T-helper 2 cell (primary cell): ENCODE measurements around the gene SPATA33.
"Not testable (repeated sequence)": the region's sequence is repeated elsewhere in the genome, so short reads cannot be mapped to it uniquely, and the experiment has no call there.

Experiments used
- DNase-seq, 5 experiments: peaks; one replicate each; pipeline versions ENCODE4 v3.0.0 to v3.0.0-alpha.2; 2012 to 2022

SPATA33 gene

DNA sequence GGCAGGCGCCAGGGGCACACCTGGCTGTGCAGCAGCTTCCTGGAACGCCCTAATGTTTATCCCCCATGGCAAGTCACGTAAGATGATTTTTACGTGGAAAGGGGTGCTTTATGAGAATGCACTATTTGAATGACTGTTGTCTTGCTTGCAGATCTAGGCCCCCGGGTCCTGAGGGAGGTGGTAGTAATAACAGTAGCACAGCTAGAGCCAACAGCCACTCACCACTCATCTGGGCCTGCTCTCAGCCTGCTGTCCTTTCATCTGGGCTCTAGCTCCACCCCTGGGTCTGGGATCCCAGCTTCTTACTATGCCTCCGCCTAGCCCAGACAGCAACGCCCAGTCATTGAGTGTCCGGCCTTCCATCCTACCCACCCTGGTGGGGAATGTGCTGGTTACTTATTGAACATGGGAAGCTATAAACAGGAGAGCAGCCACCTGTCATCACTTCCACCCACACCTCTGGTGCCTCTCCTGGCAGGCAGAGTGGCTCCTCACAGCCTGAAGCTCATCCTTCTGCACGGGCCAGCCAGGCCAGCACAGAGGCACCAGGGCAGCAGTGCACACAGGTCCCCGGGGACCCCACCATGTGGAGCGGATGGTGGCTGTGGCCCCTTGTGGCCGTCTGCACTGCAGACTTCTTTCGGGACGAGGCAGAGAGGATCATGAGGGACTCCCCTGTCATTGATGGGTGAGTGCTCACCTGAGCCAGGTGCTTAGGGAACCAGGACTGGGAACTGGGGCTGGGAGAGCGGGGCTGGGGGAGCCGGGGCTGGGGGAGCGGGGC is 27.6 kb upstream of the SPATA33 start:
- DNase-seq: no peak

DNA sequence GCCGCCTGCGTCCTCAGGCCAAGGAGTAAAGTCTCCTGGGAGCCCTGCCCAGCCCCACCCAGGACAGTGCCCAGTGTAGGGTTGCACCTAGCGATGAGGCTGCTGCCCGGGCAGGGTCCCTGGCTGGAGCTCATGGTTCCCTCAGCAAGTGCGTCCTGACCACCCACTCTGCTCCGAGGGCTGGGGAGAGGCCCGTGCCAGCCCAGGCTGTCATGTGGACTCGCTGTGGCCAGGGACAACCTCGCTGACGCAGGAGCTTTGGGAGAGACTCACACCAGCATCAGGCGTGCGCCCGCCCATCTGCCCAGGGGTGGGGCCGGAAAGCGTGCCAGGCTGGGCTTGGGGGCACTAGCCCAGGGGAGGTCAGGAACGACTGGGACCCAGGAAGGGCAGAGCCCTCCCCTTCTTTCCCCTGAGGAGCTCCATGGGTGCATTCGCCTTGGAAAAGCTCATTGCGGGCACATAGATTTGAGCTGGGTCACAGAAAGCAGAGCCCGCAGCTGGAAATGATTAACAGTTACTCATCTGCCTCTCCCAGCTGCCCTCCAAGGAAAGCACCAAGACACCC is 24.5 kb upstream of the SPATA33 start:
- DNase-seq: no peak

DNA sequence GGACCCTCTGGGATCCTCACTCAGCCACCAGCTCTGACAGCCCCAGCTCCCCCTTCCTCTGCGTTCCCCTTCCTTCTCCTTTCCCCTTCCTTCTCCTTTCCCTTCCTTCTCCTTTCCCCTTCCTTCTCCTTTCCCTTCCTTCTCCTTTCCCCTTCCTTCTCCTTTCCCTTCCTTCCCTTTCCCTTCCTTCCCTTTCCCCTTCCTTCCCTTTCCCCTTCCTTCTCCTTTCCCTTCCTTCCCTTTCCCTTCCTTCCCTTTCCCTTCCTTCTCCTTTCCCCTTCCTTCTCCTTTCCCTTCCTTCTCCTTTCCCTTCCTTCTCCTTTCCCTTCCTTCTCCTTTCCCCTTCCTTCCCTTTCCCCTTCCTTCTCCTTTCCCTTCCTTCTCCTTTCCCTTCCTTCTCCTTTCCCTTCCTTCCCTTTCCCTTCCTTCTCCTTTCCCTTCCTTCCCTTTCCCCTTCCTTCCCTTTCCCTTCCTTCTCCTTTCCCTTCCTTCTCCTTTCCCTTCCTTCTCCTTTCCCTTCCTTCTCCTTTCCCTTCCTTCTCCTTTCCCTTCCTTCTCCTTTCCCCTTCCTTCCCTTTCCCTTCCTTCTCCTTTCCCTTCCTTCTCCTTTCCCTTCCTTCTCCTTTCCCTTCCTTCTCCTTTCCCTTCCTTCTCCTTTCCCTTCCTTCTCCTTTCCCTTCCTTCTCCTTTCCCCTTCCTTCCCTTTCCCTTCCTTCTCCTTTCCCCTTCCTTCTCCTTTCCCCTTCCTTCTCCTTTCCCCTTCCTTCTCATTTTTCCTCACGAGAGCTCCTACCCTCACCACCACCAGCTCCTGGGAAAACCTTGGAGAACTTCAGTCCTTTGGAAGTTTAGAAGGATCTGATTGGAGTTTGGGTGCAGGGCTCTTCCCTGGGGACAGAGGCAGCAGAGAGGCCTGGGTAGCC is 22.9 kb upstream of the SPATA33 start:
- DNase-seq: not testable (repeated sequence)

DNA sequence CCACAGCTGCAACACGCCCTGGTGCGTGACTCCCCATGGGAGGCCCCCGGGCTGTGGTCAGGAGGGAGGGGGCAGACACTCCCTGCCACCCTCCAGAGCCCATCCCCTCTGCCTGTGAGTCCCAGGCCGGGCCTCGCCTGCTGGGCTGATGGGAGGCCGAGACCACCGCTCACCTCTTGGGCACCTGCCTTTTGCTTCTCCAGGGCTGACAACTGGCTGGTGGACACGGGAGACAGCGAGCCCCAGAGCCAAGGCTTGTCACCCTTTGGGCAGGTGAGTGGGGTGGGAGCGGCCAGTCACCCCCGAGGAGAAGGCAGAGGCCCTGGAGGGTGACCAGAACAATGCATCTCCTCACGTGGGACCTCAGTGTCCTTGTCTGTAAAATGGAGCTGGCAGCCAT is 21.0 kb upstream of the SPATA33 start:
- no peak for DNase-seq

DNA sequence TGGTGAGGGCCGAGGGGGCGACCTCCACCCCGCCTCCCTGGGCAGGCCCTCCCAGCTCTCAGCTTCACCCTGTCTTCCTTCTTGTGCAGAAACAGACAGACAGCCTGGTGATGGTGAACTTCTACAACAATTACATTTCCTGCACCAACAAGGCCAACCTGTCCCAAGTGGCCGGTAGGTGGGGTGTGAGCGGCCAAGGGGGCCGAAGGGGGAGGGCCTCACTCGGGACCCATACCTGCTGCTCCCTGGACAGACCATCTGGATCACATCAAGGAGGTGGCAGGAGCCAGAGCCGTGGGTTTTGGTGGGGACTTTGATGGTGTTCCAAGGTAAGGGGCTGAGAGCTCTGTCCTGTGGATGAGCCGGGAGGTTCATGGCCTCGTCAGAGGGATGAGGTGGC is 20.3 kb upstream of the SPATA33 start:
- no peak for DNase-seq

DNA sequence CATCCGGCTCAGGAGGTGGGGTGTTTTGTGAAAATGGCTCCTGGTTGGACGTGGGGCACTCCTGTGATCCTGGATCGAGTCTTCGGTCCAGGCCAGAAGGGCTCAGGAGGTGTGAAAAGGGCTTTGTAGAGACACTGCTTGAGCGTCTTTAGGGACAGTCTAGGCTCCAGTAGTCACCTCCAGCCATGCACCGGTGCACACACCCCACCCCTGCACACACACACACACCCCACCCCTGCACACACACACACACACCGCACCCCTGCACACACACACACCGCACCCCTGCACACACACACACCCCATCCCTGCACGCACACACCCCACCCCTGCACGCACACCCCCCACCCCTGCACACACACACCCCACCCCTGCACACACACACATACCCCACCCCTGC is 19.2 kb upstream of the SPATA33 start:
- no peak for DNase-seq

DNA sequence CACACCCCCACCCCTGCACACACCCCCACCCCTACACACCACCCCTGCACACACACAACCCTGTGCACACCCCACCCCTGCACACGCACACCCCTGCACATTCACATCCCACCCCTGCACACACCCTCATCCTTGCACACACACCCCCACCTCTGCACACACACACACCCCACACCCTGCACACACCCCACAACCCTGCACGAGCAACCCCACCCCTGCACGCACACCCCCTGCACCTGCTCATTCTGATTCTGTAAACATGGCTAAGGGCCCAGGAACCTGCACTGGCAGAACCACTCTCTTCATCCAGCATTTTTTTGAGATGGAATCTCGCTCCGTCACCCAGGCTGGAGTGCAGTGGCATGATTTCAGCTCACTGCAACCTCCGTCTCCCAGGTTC is 18.3 kb upstream of the SPATA33 start:
- no peak for DNase-seq

DNA sequence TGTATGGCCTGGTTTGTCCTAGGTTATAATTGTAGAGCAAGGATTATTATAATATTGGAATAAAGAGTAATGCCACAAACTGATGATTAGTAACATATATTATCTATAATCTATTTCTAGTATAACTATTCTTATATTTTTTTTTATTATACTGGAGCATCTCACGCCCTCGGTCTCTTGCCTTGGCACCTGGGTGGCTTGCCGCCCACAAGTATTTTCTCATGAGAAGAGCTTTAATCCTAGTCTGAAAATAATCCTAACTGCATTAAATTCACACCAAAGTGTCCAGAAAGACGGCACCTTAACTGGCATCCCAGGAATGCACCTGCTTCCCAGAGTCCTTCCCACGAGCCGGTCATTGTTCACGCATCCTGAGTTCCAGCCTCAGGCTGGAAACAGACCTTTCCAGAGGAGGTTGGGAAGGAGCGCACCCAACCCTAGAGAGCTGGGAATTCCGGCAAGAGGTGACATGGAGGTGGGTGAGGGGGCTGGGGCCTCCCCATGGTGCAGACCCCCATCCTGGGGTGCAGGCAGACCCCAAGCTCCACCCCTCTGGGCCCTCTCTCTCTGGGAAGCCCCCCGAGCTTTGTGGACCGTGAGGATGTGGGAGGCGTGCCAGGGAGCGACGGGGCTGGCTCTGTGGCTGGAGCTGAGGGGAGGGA is 16.0 kb upstream of the SPATA33 start:
- DNase-seq: no peak

DNA sequence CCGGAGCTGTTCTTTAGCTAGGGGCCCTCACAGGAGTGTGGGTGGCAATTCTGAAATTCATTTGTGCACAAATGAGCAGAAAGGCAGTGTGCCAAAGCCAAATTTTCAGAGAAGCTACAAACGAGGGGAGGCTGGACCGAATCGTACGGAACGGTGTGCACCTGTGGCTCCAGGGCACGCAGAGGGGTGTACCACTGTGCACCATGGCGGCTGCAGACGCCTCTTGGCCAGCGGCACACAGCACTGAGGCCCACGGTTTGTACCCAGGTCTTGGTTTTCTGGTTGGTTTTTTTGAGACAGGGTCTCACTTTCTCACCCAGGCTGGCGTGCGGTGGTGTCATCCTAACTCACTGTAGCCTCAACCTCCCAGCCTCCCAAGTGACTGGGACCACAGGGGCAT is 15.1 kb upstream of the SPATA33 start:
- DNase-seq: no peak

DNA sequence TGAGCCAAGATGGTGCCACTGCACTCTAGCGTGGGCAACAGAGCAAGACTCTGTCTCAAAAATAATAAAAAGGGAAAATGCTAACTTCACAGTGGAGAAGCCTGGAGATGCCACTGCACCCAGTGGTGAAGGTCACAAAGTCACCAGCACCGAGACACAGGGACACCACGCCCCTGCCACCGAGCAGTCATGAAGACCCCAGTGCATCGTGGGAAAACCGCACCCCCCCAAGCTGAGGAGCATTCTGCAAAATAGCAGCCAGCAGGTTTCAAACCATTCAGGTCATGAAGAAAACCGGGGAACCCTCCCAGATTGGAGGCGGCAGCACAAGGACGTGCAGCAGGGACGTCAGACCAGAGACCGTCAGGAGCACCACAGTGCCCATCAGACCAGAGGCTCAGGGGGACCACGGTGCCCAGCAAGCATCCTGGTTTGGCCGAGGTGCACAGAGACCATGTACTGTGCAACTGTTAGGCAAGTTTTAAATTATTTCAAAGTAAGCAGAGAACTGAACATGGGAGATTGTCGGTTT is 13.8 kb upstream of the SPATA33 start:
- DNase-seq: no peak

DNA sequence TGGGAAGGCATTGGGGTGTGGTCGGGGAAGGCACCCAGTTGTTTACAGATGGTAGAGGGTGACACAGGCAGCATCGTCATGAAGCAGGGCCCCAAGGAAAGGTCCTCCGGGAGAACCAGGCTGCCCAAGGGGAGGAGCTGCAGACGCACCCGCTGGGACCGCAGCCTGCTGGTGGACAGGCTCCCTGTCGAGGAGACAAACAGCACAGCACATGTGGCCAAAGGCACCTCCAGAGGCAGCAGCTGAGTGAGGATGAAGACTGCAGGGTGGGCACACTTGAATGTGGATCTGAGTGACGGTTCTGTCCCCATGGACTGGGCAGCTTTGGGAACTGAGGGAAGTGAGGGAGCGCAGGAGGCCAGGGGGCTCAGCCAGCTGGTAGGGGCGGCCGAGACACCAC is 12.5 kb upstream of the SPATA33 start:
- DNase-seq: no peak

DNA sequence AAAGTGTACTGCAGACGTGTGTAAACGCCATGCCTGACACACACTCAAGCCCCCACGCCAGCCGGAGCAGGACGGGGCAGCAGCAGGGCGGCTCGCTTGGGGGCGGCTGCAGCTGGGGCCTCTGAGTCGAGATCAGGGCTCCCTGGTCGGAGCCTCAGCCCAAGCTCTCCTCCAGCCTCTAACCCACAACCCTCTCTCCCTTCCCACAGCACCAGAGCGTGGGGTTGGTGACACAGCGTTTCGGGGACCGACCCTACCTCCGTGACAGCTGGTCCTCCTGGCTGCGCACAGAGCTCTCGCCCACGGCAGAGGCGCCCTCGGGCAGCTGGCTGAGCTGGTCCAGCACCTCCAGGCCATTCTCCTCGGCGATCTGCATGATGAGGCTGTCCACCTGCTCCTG is 11.4 kb upstream of the SPATA33 start:
- no peak for DNase-seq

DNA sequence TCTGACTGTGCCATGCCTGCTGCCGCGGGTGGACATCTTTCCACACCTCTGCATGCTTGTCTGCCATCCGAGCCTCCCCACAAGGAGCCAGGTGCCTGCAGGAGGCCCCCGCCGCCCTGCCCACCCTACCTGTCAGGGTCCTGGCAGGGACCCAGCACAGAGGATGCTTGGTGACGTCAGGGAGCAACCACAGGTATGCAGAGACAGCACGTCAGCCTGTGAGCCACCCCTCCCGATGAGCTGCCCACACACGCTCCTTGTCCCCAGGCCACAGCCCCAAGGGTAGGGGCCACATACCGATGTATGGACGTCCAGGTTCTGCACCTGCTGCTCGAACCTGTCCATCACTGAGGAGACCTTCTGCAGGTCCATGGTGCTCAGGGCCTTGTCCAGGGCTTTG is 10.7 kb upstream of the SPATA33 start:
- DNase-seq: no peak

DNA sequence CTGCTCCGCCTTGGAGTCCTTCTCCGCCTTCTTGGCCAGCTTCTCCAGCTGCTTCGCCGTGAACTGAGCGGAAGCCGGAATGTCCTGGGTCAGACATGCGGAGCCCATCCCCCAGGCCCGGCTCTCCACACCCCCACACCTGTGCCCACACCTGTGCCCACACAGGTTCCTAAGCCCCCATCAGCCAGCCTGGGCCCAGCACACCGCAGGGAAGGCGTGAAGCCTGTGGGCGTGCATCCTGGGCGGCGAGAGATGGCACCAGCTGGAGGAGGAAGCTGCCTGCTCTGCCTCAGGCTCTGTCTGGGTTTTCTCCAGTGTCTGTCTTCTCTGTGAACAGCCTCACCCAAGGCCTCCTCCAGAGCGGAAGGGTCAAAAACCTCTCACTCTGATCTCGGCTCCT is 6.1 kb upstream of the SPATA33 start:
- DNase-seq: no peak

DNA sequence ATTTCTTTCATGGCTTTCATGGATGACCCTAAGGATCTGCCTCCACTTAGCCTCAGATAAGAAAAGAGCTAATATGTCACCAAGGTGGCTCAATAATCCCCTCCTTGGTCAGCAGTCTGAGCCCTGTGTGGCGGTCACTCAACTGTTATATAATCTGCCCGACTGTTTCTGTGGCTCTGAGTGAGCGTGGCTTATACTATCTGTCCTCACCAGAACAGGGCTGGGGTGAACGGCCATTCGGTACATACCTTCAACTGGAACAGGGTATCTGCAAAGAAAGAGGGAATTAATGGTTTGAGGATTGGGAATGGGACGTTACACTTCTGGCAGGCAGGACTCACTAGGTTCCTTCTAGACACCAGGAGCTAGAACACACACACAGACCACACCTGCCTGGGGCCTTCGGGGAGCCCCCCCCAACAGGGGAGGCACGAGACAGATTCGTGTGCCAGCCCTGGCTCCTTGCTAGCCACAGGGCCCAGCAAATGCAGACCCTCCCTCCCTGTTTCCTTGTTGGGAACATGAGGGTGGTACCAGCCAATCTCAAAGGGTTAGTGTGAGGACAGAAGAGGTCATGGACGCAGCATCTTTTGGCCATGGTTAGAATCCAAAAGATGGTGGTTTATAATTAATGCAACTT is 3.9 kb upstream of the SPATA33 start:
- DNase-seq: no peak

DNA sequence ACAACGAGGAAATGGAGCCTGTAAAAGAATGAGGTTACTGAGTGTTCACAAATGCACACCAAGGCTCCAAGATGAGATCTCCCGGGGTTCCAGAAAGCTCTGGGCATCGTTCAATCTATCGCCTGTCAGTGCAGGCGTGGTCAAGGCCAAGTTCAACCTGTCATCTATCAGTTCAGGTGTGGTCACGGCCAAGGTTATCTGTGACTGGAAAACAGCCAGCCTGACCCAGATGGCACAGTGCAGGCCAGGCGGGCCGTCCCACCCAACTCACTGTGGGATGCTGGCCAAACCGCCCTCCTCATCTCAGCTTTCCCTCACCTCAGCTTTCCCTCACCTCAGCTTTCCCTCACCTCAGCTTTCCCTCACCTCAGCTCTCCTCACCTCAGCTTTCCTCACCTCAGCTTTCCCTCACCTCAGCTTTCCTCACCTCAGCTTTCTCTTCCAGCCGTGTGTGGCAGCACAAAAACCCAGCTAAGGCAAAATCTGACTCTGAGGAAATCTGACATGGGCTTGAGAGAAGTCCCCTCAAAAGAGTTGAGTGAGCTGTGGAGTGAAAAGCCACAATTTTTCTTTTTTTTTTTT is 2.5 kb upstream of the SPATA33 start:
- DNase-seq: no peak

DNA sequence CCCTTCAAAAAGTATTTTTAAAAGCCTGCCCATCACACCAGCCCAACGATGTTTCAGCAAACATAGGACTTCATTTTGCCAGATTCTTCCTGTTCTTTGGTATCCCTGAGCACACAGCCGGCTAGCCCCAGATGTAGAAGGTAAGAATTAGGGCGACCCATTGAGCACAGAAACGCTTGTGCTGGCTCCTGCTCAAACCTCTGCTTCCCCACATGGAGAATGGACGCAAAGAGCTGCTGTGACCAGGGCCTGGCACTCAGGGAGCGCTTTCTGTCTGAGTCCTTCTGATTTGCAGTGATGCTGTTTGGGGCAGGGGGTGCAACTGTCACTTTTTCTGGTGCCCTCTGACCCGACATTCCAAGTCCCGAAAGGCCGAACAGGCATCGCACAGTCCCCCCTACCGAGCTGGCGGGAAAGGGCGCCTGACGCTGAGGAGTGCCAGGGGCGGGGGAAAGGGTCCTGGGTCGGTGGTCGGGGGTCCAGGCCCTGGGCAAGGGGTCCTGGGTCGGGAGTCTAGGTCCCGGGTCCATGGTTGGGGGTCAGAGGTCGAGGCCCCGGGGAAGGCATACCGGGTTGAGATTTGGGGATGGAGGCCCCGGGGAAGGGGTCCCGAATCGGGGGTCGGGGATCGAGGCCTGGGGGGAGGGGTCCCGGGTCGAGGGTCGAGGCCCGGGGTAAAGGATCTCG is 1.1 kb upstream of the SPATA33 start:
- DNase-seq: no peak

DNA sequence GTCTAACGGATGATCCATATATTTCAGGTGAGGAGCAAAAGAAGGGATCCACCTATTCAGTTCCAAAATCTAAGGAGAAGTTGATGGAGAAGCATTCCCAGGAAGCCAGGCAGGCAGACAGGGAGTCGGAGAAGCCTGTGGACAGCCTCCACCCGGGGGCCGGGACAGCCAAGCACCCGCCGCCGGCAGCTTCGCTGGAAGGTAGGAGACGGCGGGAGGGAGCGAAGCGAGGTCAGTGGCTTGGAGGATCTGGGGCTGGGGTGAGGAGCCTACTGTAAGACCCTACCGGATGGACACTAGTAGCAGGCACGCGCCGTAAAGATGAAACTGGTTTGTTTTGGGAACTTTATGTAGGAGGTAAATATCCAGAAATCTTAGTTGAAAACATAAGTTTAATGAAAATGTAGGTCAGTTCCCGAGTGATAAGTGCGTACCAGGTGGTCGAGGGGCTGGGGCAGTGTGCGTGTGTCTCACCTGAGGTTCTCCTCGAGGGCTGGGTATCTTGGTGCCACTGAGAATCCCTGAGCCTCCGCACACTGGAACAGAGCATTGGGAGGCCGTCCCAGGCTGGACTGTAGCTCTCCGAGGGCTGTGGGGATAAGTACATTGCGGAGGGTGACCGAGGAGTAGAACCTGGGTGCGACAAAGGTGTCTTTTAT is 714 bp downstream of the SPATA33 start:
- peak in 1 of 5 experiments; percentile 20 for DNase-seq

DNA sequence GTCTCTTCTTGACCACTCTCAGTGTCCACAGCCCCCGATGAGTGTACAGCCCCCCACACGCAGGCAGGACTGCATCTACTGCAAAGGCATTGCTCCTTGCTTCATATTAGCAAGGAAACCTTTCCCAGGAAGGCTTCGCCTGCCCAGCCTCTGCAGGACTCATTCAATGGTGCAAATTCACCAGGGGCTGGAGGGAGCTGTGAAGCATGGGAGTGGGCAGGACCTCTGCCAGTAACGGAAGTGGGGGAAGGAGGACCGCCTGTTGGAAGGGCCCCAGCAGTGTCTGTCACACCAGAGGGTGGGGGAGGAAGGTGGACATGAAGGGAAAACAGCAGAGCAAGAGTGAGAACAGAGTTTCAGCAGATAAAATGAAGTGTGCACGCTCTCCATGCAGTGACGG is 2.5 kb downstream of the SPATA33 start:
- DNase-seq: no peak

DNA sequence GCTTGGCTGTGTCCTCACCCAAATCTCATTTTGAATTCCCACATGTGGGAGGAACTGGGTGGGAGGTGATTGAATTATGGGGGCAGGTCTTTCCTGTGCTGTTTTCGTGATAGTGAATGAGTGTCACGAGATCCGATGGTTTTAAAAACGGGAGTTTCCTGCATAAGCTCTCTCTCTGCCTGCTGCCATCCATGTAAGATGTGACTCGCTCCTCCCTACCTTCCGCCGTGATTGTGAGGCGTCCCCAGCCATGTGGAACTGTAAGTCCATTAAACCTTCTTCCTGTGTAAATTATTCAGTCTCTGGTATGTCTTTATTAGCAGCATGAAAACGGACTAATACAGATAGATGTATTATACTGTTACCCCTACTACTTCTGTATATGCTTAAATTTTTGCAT is 3.6 kb downstream of the SPATA33 start:
- DNase-seq: no peak

DNA sequence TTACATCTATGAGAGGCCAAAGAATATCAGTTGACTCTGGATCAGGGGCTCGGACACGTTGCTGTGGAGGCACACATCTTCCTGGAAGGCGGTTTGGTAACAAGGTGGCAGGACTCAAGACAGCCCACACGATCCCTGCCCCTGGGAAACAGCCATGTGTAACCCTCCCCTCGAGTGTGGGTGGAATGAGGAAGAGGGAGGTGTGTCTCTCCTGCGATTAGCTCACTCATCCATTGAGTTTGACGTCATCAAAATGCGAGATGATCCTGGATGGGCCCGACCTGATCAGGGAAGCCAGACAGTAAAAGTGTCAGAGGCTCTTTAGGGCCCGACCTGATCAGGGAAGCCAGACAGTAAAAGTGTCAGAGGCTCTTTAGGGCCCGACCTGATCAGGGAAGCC is 6.6 kb downstream of the SPATA33 start:
- not testable (repeated sequence) for DNase-seq
